Measurements from ENCODE around the gene NT5C1A.

NT5C1A gene

GRCh38 chr1:39690225-39690624 lies 18.3 kb upstream of the NT5C1A start:
- Histone ChIP-seq H4K8ac (ENCODE audit: low read depth, low read length) (no peak overlapping the region), H3K79me1 (ENCODE audit: low read depth, low read length) (no peaks in the 10 kb centered on the region), H3K4me1 (ENCODE audit: control insufficient read depth in 2 of 2, insufficient read depth in 1 of 2, low read depth in 1 of 2, low read length in 2 of 2) (peaks cover 17 to 24% of the 10 kb centered on the region in 2 donors), H2AFZ (ENCODE audit: low read length) (no peak overlapping the region), H3K4me2 (ENCODE audit: insufficient read depth, low read length, poor library complexity, severe bottlenecking) (no peak overlapping the region), H3K4ac (ENCODE audit: low read length) (no peak overlapping the region), H3K14ac (ENCODE audit: low read length) (no peak overlapping the region), H2BK15ac (ENCODE audit: low read length) (no peak overlapping the region), H3K27ac (replicated peaks; ENCODE audit: low read length) (no peak overlapping the region), H3K27me3 (ENCODE audit: control insufficient read depth in 3 of 3, insufficient read depth in 3 of 3, low read depth in 1 of 3, low read length in 3 of 3) (peaks cover 9 to 85% (median 77%) of the 10 kb centered on the region in 3 experiments), H2AK5ac (ENCODE audit: low read depth, low read length) (no peak overlapping the region), H3K9ac (ENCODE audit: low read depth, low read length, poor library complexity) (no peak overlapping the region), H2BK120ac (ENCODE audit: low read depth, low read length) (no peak overlapping the region), H3K23ac (ENCODE audit: low read depth, low read length, poor library complexity) (no peak overlapping the region), H3K4me3 (ENCODE audit: low read length in 2 of 2) (no peak overlapping the region), H3K9me3 (replicated peaks in 1 of 2; ENCODE audit: control insufficient read depth in 2 of 2, insufficient read depth in 1 of 2, low read depth in 1 of 2, low read length in 2 of 2) (peaks cover 0 to 3% of the 10 kb centered on the region in 2 donors), H2BK12ac (ENCODE audit: low read length) (no peak overlapping the region), H4K91ac (ENCODE audit: low read depth, low read length, poor library complexity) (no peak overlapping the region), H2BK5ac (ENCODE audit: low read length) (no peak overlapping the region), H3K18ac (ENCODE audit: low read length) (no peak overlapping the region), H3K36me3 (replicated peaks in 1 of 2; ENCODE audit: control insufficient read depth in 2 of 2, insufficient read depth in 2 of 2, low read length in 2 of 2) (no peaks in the 10 kb centered on the region)
- no peak for DNase-seq (ENCODE audit: low spot score)
- WGBS, 2 donors (ENCODE audit: extremely low coverage in 2 of 2, insufficient read length in 2 of 2, insufficient replicate concordance in 1 of 2) = no CpG with 5 or more reads among the region's 2 CpGs

DNA sequence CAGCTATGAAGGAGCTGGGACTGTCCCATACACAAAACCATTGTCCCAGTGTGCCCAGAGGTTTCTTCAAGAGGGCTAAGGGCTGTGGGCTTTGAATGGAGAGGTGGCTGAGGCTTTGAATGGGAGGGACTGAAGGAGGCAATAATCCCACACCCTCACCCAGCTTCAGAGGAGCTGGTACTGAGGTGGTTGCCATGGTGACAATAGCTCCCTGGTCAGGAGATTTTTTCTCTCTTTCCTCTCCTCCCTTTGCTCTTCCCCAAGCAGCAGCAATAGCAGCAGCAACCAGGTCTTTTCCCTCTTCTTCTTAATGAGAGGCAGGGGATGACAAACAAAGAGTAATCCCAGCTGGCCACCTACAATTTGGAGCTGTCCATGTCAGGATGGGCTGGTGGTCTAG lies 17.7 kb upstream of the NT5C1A start:
- H3K14ac ChIP-seq (ENCODE audit: low read length) = no peak overlapping the region
- H2BK5ac ChIP-seq (ENCODE audit: low read length) = no peak overlapping the region
- H3K27ac ChIP-seq (replicated peaks; ENCODE audit: low read length) = no peak overlapping the region
- no peak overlapping the region for H3K18ac ChIP-seq (ENCODE audit: low read length)
- H2BK12ac ChIP-seq (ENCODE audit: low read length) = no peak overlapping the region
- no peak overlapping the region for H2AFZ ChIP-seq (ENCODE audit: low read length)
- no peak overlapping the region for H3K23ac ChIP-seq (ENCODE audit: low read depth, low read length, poor library complexity)
- H3K4me3 ChIP-seq (ENCODE audit: low read length in 2 of 2) = peak overlapping the region in 1 of 2 donors; percentile 31
- H2BK15ac ChIP-seq (ENCODE audit: low read length) = no peak overlapping the region
- peaks cover 9 to 86% (median 71%) of the 10 kb centered on the region in 3 experiments for H3K27me3 ChIP-seq (ENCODE audit: control insufficient read depth in 3 of 3, insufficient read depth in 3 of 3, low read depth in 1 of 3, low read length in 3 of 3)
- no peak overlapping the region for H3K4me2 ChIP-seq (ENCODE audit: insufficient read depth, low read length, poor library complexity, severe bottlenecking)
- H2AK5ac ChIP-seq (ENCODE audit: low read depth, low read length) = no peak overlapping the region
- H3K4ac ChIP-seq (ENCODE audit: low read length) = no peak overlapping the region
- no peak for DNase-seq (ENCODE audit: low spot score)
- H2BK120ac ChIP-seq (ENCODE audit: low read depth, low read length) = no peak overlapping the region
- no peak overlapping the region for H4K8ac ChIP-seq (ENCODE audit: low read depth, low read length)
- H3K36me3 ChIP-seq (replicated peaks in 1 of 2; ENCODE audit: control insufficient read depth in 2 of 2, insufficient read depth in 2 of 2, low read length in 2 of 2) = no peaks in the 10 kb centered on the region
- no peak overlapping the region for H3K9ac ChIP-seq (ENCODE audit: low read depth, low read length, poor library complexity)
- H3K4me1 ChIP-seq (ENCODE audit: control insufficient read depth in 2 of 2, insufficient read depth in 1 of 2, low read depth in 1 of 2, low read length in 2 of 2) = peaks cover 15 to 24% of the 10 kb centered on the region in 2 donors
- H4K91ac ChIP-seq (ENCODE audit: low read depth, low read length, poor library complexity) = no peak overlapping the region
- peaks cover 0 to 3% of the 10 kb centered on the region in 2 donors for H3K9me3 ChIP-seq (replicated peaks in 1 of 2; ENCODE audit: control insufficient read depth in 2 of 2, insufficient read depth in 1 of 2, low read depth in 1 of 2, low read length in 2 of 2)
- H3K79me1 ChIP-seq (ENCODE audit: low read depth, low read length) = no peaks in the 10 kb centered on the region

DNA sequence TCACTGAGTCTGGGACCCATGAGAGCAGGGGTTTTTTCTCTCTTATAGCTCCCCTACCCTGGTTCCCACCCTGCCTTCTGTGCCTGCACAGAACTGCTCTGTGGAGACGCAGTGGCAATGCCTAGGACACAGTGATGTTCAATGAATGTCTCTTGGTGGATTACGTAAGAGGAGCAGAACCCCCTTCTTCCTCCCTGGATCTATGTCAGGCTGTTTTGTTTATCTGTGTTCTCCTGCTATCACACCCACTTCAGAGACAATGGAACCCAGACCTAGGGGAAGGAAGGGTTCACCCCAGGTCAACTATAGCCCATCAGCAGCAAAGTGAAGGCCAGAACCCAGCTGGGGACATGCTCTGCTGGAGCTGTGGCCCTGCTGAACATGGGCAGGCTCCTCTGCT lies 17.3 kb upstream of the NT5C1A start:
- Histone ChIP-seq H2AFZ (ENCODE audit: low read length) (no peak overlapping the region), H4K91ac (ENCODE audit: low read depth, low read length, poor library complexity) (no peak overlapping the region), H3K18ac (ENCODE audit: low read length) (no peak overlapping the region), H3K23ac (ENCODE audit: low read depth, low read length, poor library complexity) (no peak overlapping the region), H3K27ac (replicated peaks; ENCODE audit: low read length) (no peak overlapping the region), H3K27me3 (ENCODE audit: control insufficient read depth in 3 of 3, insufficient read depth in 3 of 3, low read depth in 1 of 3, low read length in 3 of 3) (peaks cover 13 to 86% (median 67%) of the 10 kb centered on the region in 3 experiments), H3K4me2 (ENCODE audit: insufficient read depth, low read length, poor library complexity, severe bottlenecking) (no peak overlapping the region), H2BK15ac (ENCODE audit: low read length) (no peak overlapping the region), H3K4ac (ENCODE audit: low read length) (no peak overlapping the region), H3K36me3 (replicated peaks in 1 of 2; ENCODE audit: control insufficient read depth in 2 of 2, insufficient read depth in 2 of 2, low read length in 2 of 2) (no peaks in the 10 kb centered on the region), H3K4me3 (ENCODE audit: low read length in 2 of 2) (peak overlapping the region in 1 of 2 donors; percentile 31), H2BK120ac (ENCODE audit: low read depth, low read length) (no peak overlapping the region), H2BK12ac (ENCODE audit: low read length) (no peak overlapping the region), H3K9ac (ENCODE audit: low read depth, low read length, poor library complexity) (no peak overlapping the region), H4K8ac (ENCODE audit: low read depth, low read length) (no peak overlapping the region), H3K4me1 (ENCODE audit: control insufficient read depth in 2 of 2, insufficient read depth in 1 of 2, low read depth in 1 of 2, low read length in 2 of 2) (peaks cover 15 to 24% of the 10 kb centered on the region in 2 donors), H3K9me3 (replicated peaks in 1 of 2; ENCODE audit: control insufficient read depth in 2 of 2, insufficient read depth in 1 of 2, low read depth in 1 of 2, low read length in 2 of 2) (peaks cover 0 to 3% of the 10 kb centered on the region in 2 donors), H3K14ac (ENCODE audit: low read length) (no peak overlapping the region), H3K79me1 (ENCODE audit: low read depth, low read length) (no peaks in the 10 kb centered on the region), H2AK5ac (ENCODE audit: low read depth, low read length) (no peak overlapping the region), H2BK5ac (ENCODE audit: low read length) (no peak overlapping the region)
- no CpG with 5 or more reads among the region's 2 CpGs for WGBS, 2 donors (ENCODE audit: extremely low coverage in 2 of 2, insufficient read length in 2 of 2, insufficient replicate concordance in 1 of 2)
- no peak for DNase-seq (ENCODE audit: low spot score)

DNA sequence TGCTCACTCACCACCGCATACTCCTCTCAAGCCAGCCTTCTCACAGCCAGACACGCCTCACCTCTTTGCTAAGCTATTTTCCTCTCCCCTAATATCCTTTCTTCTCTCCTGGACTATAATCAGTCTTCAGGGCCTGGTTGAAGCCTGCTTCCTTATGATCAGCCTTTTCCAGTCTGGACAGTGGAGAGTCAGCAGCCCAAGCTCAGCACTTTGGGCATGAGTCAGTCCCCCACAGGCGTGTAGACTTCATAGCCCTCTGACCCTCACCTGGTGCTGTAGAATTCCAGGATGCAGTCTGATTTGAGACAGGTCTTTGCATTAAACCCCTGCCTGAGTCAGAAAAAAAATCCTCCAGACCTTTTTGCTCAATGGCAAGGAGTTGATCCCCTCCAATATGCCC lies 16.8 kb upstream of the NT5C1A start:
- Histone ChIP-seq H3K27me3 (ENCODE audit: control insufficient read depth in 3 of 3, insufficient read depth in 3 of 3, low read depth in 1 of 3, low read length in 3 of 3) (peaks cover 15 to 88% (median 64%) of the 10 kb centered on the region in 3 experiments), H3K27ac (replicated peaks; ENCODE audit: low read length) (no peak overlapping the region), H3K4me3 (ENCODE audit: low read length in 2 of 2) (no peak overlapping the region), H3K9me3 (replicated peaks in 1 of 2; ENCODE audit: control insufficient read depth in 2 of 2, insufficient read depth in 1 of 2, low read depth in 1 of 2, low read length in 2 of 2) (peaks cover 0 to 3% of the 10 kb centered on the region in 2 donors), H3K4me1 (ENCODE audit: control insufficient read depth in 2 of 2, insufficient read depth in 1 of 2, low read depth in 1 of 2, low read length in 2 of 2) (peaks cover 15 to 24% of the 10 kb centered on the region in 2 donors), H3K4ac (ENCODE audit: low read length) (no peak overlapping the region), H2BK120ac (ENCODE audit: low read depth, low read length) (no peak overlapping the region), H2BK5ac (ENCODE audit: low read length) (no peak overlapping the region), H4K91ac (ENCODE audit: low read depth, low read length, poor library complexity) (no peak overlapping the region), H2AFZ (ENCODE audit: low read length) (no peak overlapping the region), H3K18ac (ENCODE audit: low read length) (no peak overlapping the region), H3K23ac (ENCODE audit: low read depth, low read length, poor library complexity) (no peak overlapping the region), H3K4me2 (ENCODE audit: insufficient read depth, low read length, poor library complexity, severe bottlenecking) (no peak overlapping the region), H2AK5ac (ENCODE audit: low read depth, low read length) (no peak overlapping the region), H4K8ac (ENCODE audit: low read depth, low read length) (no peak overlapping the region), H3K79me1 (ENCODE audit: low read depth, low read length) (no peaks in the 10 kb centered on the region), H3K9ac (ENCODE audit: low read depth, low read length, poor library complexity) (no peak overlapping the region), H2BK12ac (ENCODE audit: low read length) (no peak overlapping the region), H2BK15ac (ENCODE audit: low read length) (no peak overlapping the region), H3K14ac (ENCODE audit: low read length) (no peak overlapping the region), H3K36me3 (replicated peaks in 1 of 2; ENCODE audit: control insufficient read depth in 2 of 2, insufficient read depth in 2 of 2, low read length in 2 of 2) (no peaks in the 10 kb centered on the region)
- no peak for DNase-seq (ENCODE audit: low spot score)
- WGBS, 2 donors (ENCODE audit: extremely low coverage in 2 of 2, insufficient read length in 2 of 2, insufficient replicate concordance in 1 of 2) = no CpG with 5 or more reads among the region's 3 CpGs
